ENCODE data around the gene MAMDC4. TPM values are rescaled to one million over a fixed set of nuclear protein-coding genes. Genes with fewer than 3 reads are reported as not detected.
"Not testable (repeated sequence)": the region's sequence is repeated elsewhere in the genome, so short reads cannot be mapped to it uniquely, and the experiment has no call there.

The MAMDC4 gene
- 0.63 and 0.86 TPM in 2 replicates for polyA plus RNA-seq (2011; rRNA removed)
- polyA minus RNA-seq (2011; rRNA and poly(A)+ RNA removed) = 0.23 and 0.30 TPM in 2 replicates

- no peak for DNase-seq (ENCODE audit: low read depth, low spot score)
- CTCF ChIA-PET = no interaction called here
- POLR2A ChIA-PET = interaction anchor here (1.2 kb wide), 1 partner anchor 10 kb away, joined by 4 read pairs; the partner anchor contains the start of gene AJM1
- H3K9me3 ChIP-seq (ENCODE audit: control insufficient read depth, insufficient read depth, low read length) = peaks cover 3% of the 10 kb centered on the region; the same call in 1 of the 2 replicates
- peaks cover under 1% of the 10 kb centered on the region for H3K27me3 ChIP-seq (ENCODE audit: control insufficient read depth, insufficient read depth, low read length)
- no peak within 1 kb of the TSS for H3K27ac ChIP-seq (ENCODE audit: low read depth, low read length)
- no peak for TF ChIP-seq CTCF (IDR thresholded peaks at IDR 0.05; ENCODE audit: low read depth, low read length)
- H3K4me3 ChIP-seq (ENCODE audit: low read depth, low read length) = no peak within 1 kb of the TSS
Measured at GRCh38 chr9:136851941-136852663, at the start of gene MAMDC4. TSS of gene MAMDC4 (plus strand) at chr9:136852346. CDS start at chr9:136852417, 71 bp downstream.

GRCh38 chr9:136803009-136803550, 49.1 kb upstream of the MAMDC4 start:
- DNase-seq (ENCODE audit: low read depth, low spot score); H3K4me3 ChIP-seq (ENCODE audit: low read depth, low read length); POLR2A ChIA-PET; H3K27ac ChIP-seq (ENCODE audit: low read depth, low read length); H3K9me3 ChIP-seq (ENCODE audit: control insufficient read depth, insufficient read depth, low read length): not testable (repeated sequence)
- CTCF ChIA-PET = interaction anchor here (4.0 kb wide), 1 partner anchor 10 kb away, joined by 13 read pairs; no protein-coding TSS in a partner anchor
- H3K27me3 ChIP-seq (ENCODE audit: control insufficient read depth, insufficient read depth, low read length) = peaks cover 36% of the 10 kb centered on the region

- Histone ChIP-seq H3K27me3 (ENCODE audit: control insufficient read depth, insufficient read depth, low read length) (peaks cover 30% of the 10 kb centered on the region), H3K4me3 (ENCODE audit: low read depth, low read length) (no peak overlapping the region), H3K27ac (ENCODE audit: low read depth, low read length) (no peak overlapping the region), H3K9me3 (ENCODE audit: control insufficient read depth, insufficient read depth, low read length) (no peaks in the 10 kb centered on the region; the same call in 1 of the 2 replicates)
- TF ChIP-seq CTCF (IDR thresholded peaks at IDR 0.05; ENCODE audit: low read depth, low read length) = no peak
- DNase-seq (ENCODE audit: low read depth, low spot score) = no peak
- ChIA-PET POLR2A (no interaction called here), CTCF (interaction anchor here (4.0 kb wide), 1 partner anchor 11 kb away, joined by 13 read pairs; no protein-coding TSS in a partner anchor)
Measured at GRCh38 chr9:136803551-136804508, 48.3 kb upstream of the MAMDC4 start.

GRCh38 chr9:136804509-136805206, 47.5 kb upstream of the MAMDC4 start:
- peaks cover 22% of the 10 kb centered on the region for H3K27me3 ChIP-seq (ENCODE audit: control insufficient read depth, insufficient read depth, low read length)
- no peak overlapping the region for H3K4me3 ChIP-seq (ENCODE audit: low read depth, low read length)
- H3K27ac ChIP-seq (ENCODE audit: low read depth, low read length) = no peak overlapping the region
- DNase-seq (ENCODE audit: low read depth, low spot score) = no peak
- CTCF ChIA-PET = interaction anchor here (4.0 kb wide), 1 partner anchor 12 kb away, joined by 13 read pairs; no protein-coding TSS in a partner anchor
- H3K9me3 ChIP-seq (ENCODE audit: control insufficient read depth, insufficient read depth, low read length) = no peaks in the 10 kb centered on the region; the same call in 1 of the 2 replicates
- POLR2A ChIA-PET = no interaction called here
- no peak for TF ChIP-seq CTCF (IDR thresholded peaks at IDR 0.05; ENCODE audit: low read depth, low read length)
